Mesodermal cell (in vitro differentiated cells): ENCODE data around the gene DNPH1.

Experiments used
- H3K27ac ChIP-seq: 2 replicates; pipeline ENCODE4 v1.7.0; 2013; ENCODE audit warnings: mild to moderate bottlenecking, low read depth, low read length, moderate library complexity; ENCODE audit not compliant: severe bottlenecking
- H3K36me3 ChIP-seq: 2 replicates; pipeline ENCODE4 v1.7.1; 2013; ENCODE audit warnings: mild to moderate bottlenecking, low read length, moderate library complexity; ENCODE audit not compliant: control insufficient read depth, insufficient read depth
- H3K4me1 ChIP-seq: one replicate; pipeline ENCODE4 v1.7.1; 2013; ENCODE audit warnings: mild to moderate bottlenecking, low read length; ENCODE audit not compliant: insufficient read depth, control insufficient read depth, poor library complexity, severe bottlenecking
- H3K4me3 ChIP-seq: 2 replicates; pipeline ENCODE4 v1.7.0; 2013; ENCODE audit warnings: low read length, control low read depth, mild to moderate bottlenecking; ENCODE audit not compliant: insufficient read depth, poor library complexity, severe bottlenecking; ENCODE audit errors: extremely low read depth
- H3K9me3 ChIP-seq: 2 replicates; pipeline ENCODE4 v1.7.1; 2013; ENCODE audit warnings: mild to moderate bottlenecking, low read length, moderate library complexity; ENCODE audit not compliant: control insufficient read depth
- whole genome bisulfite sequencing, 2 experiments: methylation state at CpG; one replicate each; pipeline ENCODE4 v1.1.5; 2013; ENCODE audit warnings: missing lambda C conversion rate in 2 of 2; ENCODE audit not compliant: insufficient coverage in 2 of 2; 5-methylcytosine and 5-hydroxymethylcytosine counted together

DNPH1 gene

GRCh38 chr6:43221046-43221972 is 8.0 kb downstream of the DNPH1 start:
- WGBS, 2 experiments: 93 to 98% methylated on average over 12 to 20 of the region's 20 CpGs

GRCh38 chr6:43220439-43220951 is 8.8 kb downstream of the DNPH1 start:
- no peak overlapping the region for H3K27ac ChIP-seq
- peaks cover 14% of the 10 kb centered on the region for H3K36me3 ChIP-seq
- no peak overlapping the region for H3K4me3 ChIP-seq
- H3K4me1 ChIP-seq: no peaks in the 10 kb centered on the region
- H3K9me3 ChIP-seq: no peaks in the 10 kb centered on the region
- 90% methylated on average over 16 of the region's 16 CpGs for WGBS, 2 experiments

More at GRCh38 chr6:43221046-43221972, 8.0 kb downstream of the DNPH1 start:
- Histone ChIP-seq H3K9me3 (no peaks in the 10 kb centered on the region), H3K27ac (no peak overlapping the region), H3K36me3 (peaks cover 12% of the 10 kb centered on the region), H3K4me3 (no peak overlapping the region), H3K4me1 (peaks cover 2% of the 10 kb centered on the region)

- H3K36me3 ChIP-seq: peaks cover 14% of the 10 kb centered on the region
- H3K27ac ChIP-seq: no peak overlapping the region
- H3K4me1 ChIP-seq: no peaks in the 10 kb centered on the region
- H3K4me3 ChIP-seq: no peak overlapping the region
- H3K9me3 ChIP-seq: no peaks in the 10 kb centered on the region
- 86 to 89% methylated on average over 5 to 7 of the region's 7 CpGs for WGBS, 2 experiments
Measured at GRCh38 chr6:43219814-43220213, 9.5 kb downstream of the DNPH1 start.

- Histone ChIP-seq H3K27ac (no peak overlapping the region), H3K4me1 (no peaks in the 10 kb centered on the region), H3K4me3 (no peak overlapping the region), H3K36me3 (peaks cover 14% of the 10 kb centered on the region), H3K9me3 (no peaks in the 10 kb centered on the region)
- 92 to 95% methylated on average over 3 of the region's 3 CpGs for WGBS, 2 experiments
Measured at GRCh38 chr6:43219119-43219518, 10.2 kb downstream of the DNPH1 start.

- H3K36me3 ChIP-seq: peaks cover 15% of the 10 kb centered on the region
Measured at GRCh38 chr6:43217351-43217750, 11.9 kb downstream of the DNPH1 start.

GRCh38 chr6:43216200-43216599 is 13.1 kb downstream of the DNPH1 start:
- peaks cover 15% of the 10 kb centered on the region for H3K36me3 ChIP-seq
- H3K27ac ChIP-seq: no peak overlapping the region
- no peaks in the 10 kb centered on the region for H3K4me1 ChIP-seq
- H3K9me3 ChIP-seq: no peaks in the 10 kb centered on the region
- no peak overlapping the region for H3K4me3 ChIP-seq
- 88 to 95% methylated on average over 9 to 12 of the region's 12 CpGs for WGBS, 2 experiments

More at GRCh38 chr6:43217351-43217750, 11.9 kb downstream of the DNPH1 start:
- Histone ChIP-seq H3K4me3 (no peak overlapping the region), H3K27ac (no peak overlapping the region), H3K9me3 (no peaks in the 10 kb centered on the region), H3K4me1 (no peaks in the 10 kb centered on the region)
- WGBS, 2 experiments: 89% methylated on average over 5 of the region's 5 CpGs

- no peak overlapping the region for H3K27ac ChIP-seq
- peaks cover 11% of the 10 kb centered on the region for H3K36me3 ChIP-seq
- 93 to 97% methylated on average over 7 to 8 of the region's 8 CpGs for WGBS, 2 experiments
- no peaks in the 10 kb centered on the region for H3K4me1 ChIP-seq
- H3K4me3 ChIP-seq: no peak overlapping the region
- no peaks in the 10 kb centered on the region for H3K9me3 ChIP-seq
Measured at GRCh38 chr6:43215066-43215465, 14.2 kb downstream of the DNPH1 start.

- WGBS, 2 experiments: 80 to 89% methylated on average over 8 to 10 of the region's 11 CpGs
- Histone ChIP-seq H3K9me3 (no peaks in the 10 kb centered on the region), H3K4me3 (no peak overlapping the region), H3K27ac (no peak overlapping the region), H3K4me1 (no peaks in the 10 kb centered on the region), H3K36me3 (peaks cover 11% of the 10 kb centered on the region)
Measured at GRCh38 chr6:43213431-43213830, 15.8 kb downstream of the DNPH1 start.

GRCh38 chr6:43211955-43212354 is 17.3 kb downstream of the DNPH1 start:
- no peaks in the 10 kb centered on the region for H3K9me3 ChIP-seq
- peaks cover 11% of the 10 kb centered on the region for H3K36me3 ChIP-seq
- no peak overlapping the region for H3K4me3 ChIP-seq
- no peaks in the 10 kb centered on the region for H3K4me1 ChIP-seq
- no CpG with 5 or more reads among the region's 1 CpG for WGBS, 2 experiments
- H3K27ac ChIP-seq: no peak overlapping the region

- Histone ChIP-seq H3K27ac (no peak overlapping the region), H3K9me3 (no peaks in the 10 kb centered on the region), H3K36me3 (no peaks in the 10 kb centered on the region), H3K4me3 (no peak overlapping the region), H3K4me1 (no peaks in the 10 kb centered on the region)
- WGBS, 2 experiments: 83% methylated on average over 1 of the region's 2 CpGs; no CpG with 5 or more reads in 1 of the 2 experiments
Measured at GRCh38 chr6:43207286-43207685, 22.0 kb downstream of the DNPH1 start.

GRCh38 chr6:43205849-43206248 is 23.4 kb downstream of the DNPH1 start:
- no peak overlapping the region for H3K27ac ChIP-seq
- no peaks in the 10 kb centered on the region for H3K36me3 ChIP-seq
- no peak overlapping the region for H3K4me3 ChIP-seq
- no peaks in the 10 kb centered on the region for H3K9me3 ChIP-seq
- 91 to 96% methylated on average over 10 of the region's 10 CpGs for WGBS, 2 experiments
- no peaks in the 10 kb centered on the region for H3K4me1 ChIP-seq
